Activated naive CD4-positive, alpha-beta T cell treated with anti-CD3 and anti-CD28 coated beads, Interleukin-2, amount 50 U/mL, for 72 hours (primary cell): Measurements from ENCODE around the gene HOXA10. TPM values are rescaled to one million over a fixed set of nuclear protein-coding genes. Genes with fewer than 3 reads are reported as not detected.

Source experiments
- ATAC-seq, 2 donors: fragments of 150-1000 bp; cut with Tn5 transposase; 2 replicates each; pipeline ENCODE4 v1.10.0; 2021; ENCODE audit warnings: mild to moderate bottlenecking in 2 of 2, moderate library complexity in 2 of 2
- DNase-seq, 2 donors: peaks; one replicate each; pipeline ENCODE4 v3.0.0; 2021 to 2022; ENCODE audit warnings: low spot score in 2 of 2
- H3K27ac Mint-ChIP-seq, 2 donors: one replicate each; pipeline ENCODE4 v1.8.0; 2022; ENCODE audit warnings: mild to moderate bottlenecking in 2 of 2, mixed read lengths in 2 of 2
- H3K36me3 Mint-ChIP-seq, 2 donors: one replicate each; pipeline ENCODE4 v1.8.0; 2022; ENCODE audit warnings: mixed read lengths in 2 of 2
- H3K9me3 Mint-ChIP-seq, 2 donors: one replicate each; pipeline ENCODE4 v1.8.0; 2022; ENCODE audit warnings: mixed read lengths in 2 of 2
- total RNA-seq, 2 donors: library from RNA; stranded (reverse); gene quantifications; one replicate each; pipeline ENCODE4 v1.2.3, GENCODE V29; 2022

The HOXA10 gene
- total RNA-seq, 2 donors from 2014 or later = not detected

- H3K27ac Mint-ChIP-seq = no peak overlapping the region
- H3K9me3 Mint-ChIP-seq = no peaks in the 10 kb centered on the region
- ATAC-seq = no peak
- peaks cover 4 to 5% of the 10 kb centered on the region in 2 donors for H3K36me3 Mint-ChIP-seq
- no peak for DNase-seq
Observed at GRCh38 chr7:27158436-27159265, 15.5 kb downstream of the HOXA10 start.

- ATAC-seq (no peak), DNase-seq (peak in 1 of 2 donors; percentile 21)
- no peaks in the 10 kb centered on the region for H3K9me3 Mint-ChIP-seq
- H3K36me3 Mint-ChIP-seq = peaks cover 4 to 5% of the 10 kb centered on the region in 2 donors
- H3K27ac Mint-ChIP-seq = peak overlapping the region in 1 of 2 donors; percentile 9
Observed at GRCh38 chr7:27157702-27158431, 16.3 kb downstream of the HOXA10 start.

GRCh38 chr7:27156916-27157701 is 17.0 kb downstream of the HOXA10 start:
- ATAC-seq = no peak
- Mint-ChIP-seq H3K9me3 (no peaks in the 10 kb centered on the region), H3K27ac (peak overlapping the region in 1 of 2 donors; percentile 14), H3K36me3 (peaks cover 4 to 5% of the 10 kb centered on the region in 2 donors)
- DNase-seq = peak in 1 of 2 donors; percentile 42

GRCh38 chr7:27156508-27156898 is 17.6 kb downstream of the HOXA10 start, which contains the start of gene HOXA7:
Gene HOXA7 (minus strand): TSS chr7:27156675. CDS start chr7:27156545, 130 bp downstream.
- peak in 1 of 2 donors; percentile 31 for DNase-seq
- no peak for ATAC-seq
- peak within 1 kb of the TSS in 1 of 2 donors; percentile 88 for H3K27ac Mint-ChIP-seq
- no peaks in the 10 kb centered on the region for H3K9me3 Mint-ChIP-seq
- H3K36me3 Mint-ChIP-seq = peaks cover 4 to 9% of the 10 kb centered on the region in 2 donors

GRCh38 chr7:27155816-27156507 is 18.2 kb downstream of the HOXA10 start:
- Mint-ChIP-seq H3K27ac (peak overlapping the region in 1 of 2 donors; percentile 88), H3K36me3 (peaks cover 4 to 10% of the 10 kb centered on the region in 2 donors), H3K9me3 (no peaks in the 10 kb centered on the region)
- ATAC-seq (no peak), DNase-seq (peak in 1 of 2 donors; percentile 41)

DNA sequence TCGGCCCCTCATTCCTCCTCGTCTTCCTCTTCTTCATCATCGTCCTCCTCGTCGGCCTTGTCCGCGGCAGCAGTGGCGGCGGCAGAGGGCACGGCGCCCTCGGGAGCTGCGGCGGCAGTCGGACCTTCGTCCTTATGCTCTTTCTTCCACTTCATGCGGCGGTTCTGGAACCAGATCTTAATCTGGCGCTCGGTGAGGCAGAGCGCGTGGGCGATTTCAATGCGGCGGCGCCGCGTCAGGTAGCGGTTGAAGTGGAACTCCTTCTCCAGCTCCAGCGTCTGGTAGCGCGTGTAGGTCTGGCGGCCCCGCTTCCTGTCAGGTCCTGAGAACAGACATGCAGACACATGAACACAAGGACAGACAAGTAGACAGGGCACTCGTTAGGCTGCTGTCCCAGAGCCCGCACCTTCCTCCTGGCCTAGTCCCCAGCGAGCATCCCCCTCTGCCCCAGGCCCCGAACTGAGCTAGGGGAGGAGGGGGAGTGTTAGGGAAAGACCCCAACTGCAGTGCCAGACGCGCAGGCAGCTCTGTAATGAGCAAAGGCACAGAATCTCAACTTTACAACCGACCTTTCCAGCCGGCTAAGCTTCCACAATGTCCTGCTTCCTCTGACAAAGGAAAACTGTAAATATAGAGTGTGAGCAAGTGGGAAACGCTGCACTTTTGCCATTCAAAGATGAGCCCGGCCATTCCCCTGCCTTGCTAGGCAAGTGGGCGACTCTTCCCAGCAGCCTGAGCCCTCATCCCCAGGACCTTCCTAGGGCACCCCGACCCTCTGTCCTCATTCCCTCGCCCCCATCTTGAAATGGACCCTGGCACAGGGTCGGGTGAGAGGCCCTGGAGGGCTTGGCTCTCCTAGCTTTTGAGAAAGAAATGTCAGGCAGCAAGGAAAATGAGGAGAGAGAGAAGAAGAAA is 19.0 kb downstream of the HOXA10 start:
- ATAC-seq (peak in 1 of 2 donors; percentile 15), DNase-seq (peak in 1 of 2 donors; percentile 57)
- Mint-ChIP-seq H3K27ac (peak overlapping the region in 1 of 2 donors; percentile 88), H3K36me3 (peaks cover 4 to 10% of the 10 kb centered on the region in 2 donors), H3K9me3 (no peaks in the 10 kb centered on the region)

GRCh38 chr7:27154369-27154768 is 19.8 kb downstream of the HOXA10 start:
- peak in 1 of 2 donors; percentile 28 for DNase-seq
- Mint-ChIP-seq H3K27ac (peak overlapping the region in 1 of 2 donors; percentile 47), H3K9me3 (no peaks in the 10 kb centered on the region), H3K36me3 (peaks cover 4 to 10% of the 10 kb centered on the region in 2 donors)
- ATAC-seq = no peak

- DNase-seq = no peak
- ATAC-seq = no peak
- no peak overlapping the region for H3K27ac Mint-ChIP-seq
- H3K36me3 Mint-ChIP-seq = peaks cover 5 to 10% of the 10 kb centered on the region in 2 donors
- H3K9me3 Mint-ChIP-seq = no peaks in the 10 kb centered on the region
Observed at GRCh38 chr7:27153526-27153925, 20.6 kb downstream of the HOXA10 start.

GRCh38 chr7:27152816-27153442 is 21.2 kb downstream of the HOXA10 start:
- no peaks in the 10 kb centered on the region for H3K9me3 Mint-ChIP-seq
- H3K36me3 Mint-ChIP-seq = peaks cover 10 to 11% of the 10 kb centered on the region in 2 donors
- no peak overlapping the region for H3K27ac Mint-ChIP-seq
- DNase-seq (peak in 1 of 2 donors; percentile 42), ATAC-seq (no peak)

DNA sequence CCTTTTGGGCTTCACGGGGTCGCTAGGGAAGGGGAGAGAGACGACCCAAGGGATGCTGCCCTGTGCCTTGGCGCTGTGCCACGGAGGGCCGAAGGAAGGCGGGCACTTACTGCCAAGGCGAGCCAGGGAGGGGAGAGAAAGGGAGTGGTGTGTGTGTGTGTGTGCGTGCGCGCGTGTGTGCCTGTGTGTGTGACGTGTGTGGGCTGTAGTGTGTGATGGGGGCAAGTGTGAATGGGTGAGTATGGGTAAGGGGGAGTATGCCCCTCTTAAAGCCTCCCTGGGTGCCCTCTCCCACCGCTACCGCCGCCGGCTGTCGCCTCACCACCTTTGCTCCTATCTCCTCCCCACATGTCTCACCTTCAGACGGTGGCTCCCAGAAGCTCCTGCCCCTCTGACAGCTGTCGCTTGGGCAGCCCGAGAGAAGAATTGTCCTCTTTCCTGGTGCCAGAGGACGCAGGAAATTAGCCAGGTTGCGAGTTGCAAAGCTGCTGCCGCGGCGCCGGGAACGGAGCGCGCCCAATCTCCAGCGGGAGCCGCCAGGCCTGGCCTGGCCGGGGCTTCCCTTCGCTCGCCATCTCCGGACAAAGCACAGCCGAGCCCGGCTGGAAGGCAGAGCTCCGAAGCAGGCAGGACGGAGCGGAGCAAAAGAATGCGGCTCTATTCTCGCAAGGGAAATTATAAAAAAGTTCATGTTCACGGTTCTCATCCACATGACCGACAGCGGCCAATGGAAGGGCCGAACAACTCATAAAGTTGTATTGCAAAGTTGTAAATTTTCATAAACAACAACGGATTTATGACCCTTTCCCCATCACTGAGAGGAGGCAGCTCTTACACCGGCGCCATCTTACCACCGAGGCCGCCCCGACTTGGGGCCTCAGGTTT is 21.9 kb downstream of the HOXA10 start, which contains the start of gene HOXA3:
TSS of gene HOXA3 (minus strand) at position 653 of the 885 bp plus-strand sequence. CDS start 41,943 bp downstream, outside the sequence.
- Mint-ChIP-seq H3K27ac (peak within 1 kb of the TSS in 1 of 2 donors; percentile 89), H3K9me3 (no peaks in the 10 kb centered on the region), H3K36me3 (peaks cover 10 to 12% of the 10 kb centered on the region in 2 donors)
- no peak for DNase-seq
- no peak for ATAC-seq

DNA sequence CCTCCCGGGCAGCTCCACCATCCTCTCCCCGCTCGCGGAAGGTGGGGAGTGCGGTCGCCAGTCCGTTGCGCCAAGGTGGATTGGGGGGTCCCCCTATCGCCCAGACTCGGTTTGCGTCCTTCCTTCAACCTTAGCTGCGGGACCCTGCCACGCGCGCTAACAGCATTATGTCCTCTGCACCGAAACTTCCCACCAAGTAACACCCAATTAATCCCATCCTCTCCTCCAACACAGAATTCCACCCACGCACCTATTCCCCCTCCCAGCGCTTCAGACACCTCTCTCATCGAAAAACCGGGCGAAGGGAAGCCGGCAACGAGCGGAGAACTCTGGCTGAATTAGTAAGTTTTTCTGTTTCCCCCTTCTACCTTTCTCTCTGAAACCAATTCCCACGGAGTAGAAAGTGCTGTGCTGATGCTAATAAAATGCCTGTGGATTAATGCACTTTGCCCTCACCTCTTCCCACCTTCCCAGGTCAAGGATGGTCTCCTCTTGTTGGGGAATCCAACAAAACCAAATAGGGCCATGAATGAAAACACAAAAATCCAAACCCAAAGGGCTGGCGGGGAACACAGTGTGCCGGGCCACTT is 22.7 kb downstream of the HOXA10 start:
- Mint-ChIP-seq H3K36me3 (peaks cover 10 to 14% of the 10 kb centered on the region in 2 donors), H3K9me3 (no peaks in the 10 kb centered on the region), H3K27ac (peak overlapping the region in 1 of 2 donors; percentile 89)
- DNase-seq (no peak), ATAC-seq (no peak)

DNA sequence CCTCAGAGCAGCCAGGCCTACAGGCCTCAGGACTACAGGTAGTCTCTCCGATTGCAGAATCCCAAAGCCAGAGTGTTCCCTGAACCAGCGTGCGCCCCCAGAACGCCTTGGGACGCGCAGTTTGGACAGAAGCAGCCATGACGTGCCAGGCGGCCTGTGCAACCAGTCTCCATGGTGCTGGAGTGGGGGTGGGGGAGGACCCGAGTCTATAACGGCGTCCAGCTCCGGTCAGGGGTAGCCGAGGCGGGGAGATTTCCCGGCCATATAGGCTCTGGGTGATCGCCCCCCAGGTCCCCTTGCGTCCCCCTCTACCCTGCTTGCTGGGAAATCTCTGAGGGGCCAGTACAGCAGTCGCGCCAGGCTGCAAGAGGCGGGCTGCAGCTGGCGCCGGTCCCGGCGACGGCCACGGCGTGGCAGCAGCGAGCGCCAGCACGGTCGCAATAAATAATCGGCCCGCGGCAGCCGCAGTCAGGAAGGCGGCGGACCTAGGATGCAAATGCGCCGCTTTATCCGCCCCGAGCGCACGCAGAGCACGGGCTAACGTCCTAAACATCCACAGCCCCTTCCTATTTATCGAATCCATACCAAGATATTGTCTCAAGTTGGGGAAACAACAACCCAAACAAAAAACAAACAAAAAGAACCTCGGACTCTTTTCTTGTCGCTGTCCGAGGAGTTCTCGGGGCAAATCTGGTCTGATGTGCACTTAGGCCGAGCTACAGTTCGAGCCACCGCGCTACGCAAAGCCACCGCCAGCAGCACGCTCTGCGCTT is 23.4 kb downstream of the HOXA10 start:
- Mint-ChIP-seq H3K9me3 (no peaks in the 10 kb centered on the region), H3K27ac (no peak overlapping the region), H3K36me3 (peaks cover 10 to 16% of the 10 kb centered on the region in 2 donors)
- DNase-seq = peak in 1 of 2 donors; percentile 73
- ATAC-seq = peak; percentile 82 to 84
